B cell (primary cell): Measurements from ENCODE around the gene ABCF1. TPM values are rescaled to one million over a fixed set of nuclear protein-coding genes. Genes with fewer than 3 reads are reported as not detected.

Experiments
- ATAC-seq: fragments of 200-7000 bp; cut with Tn5 transposase; one replicate; pipeline ENCODE4 v1.10.0; 2021; ENCODE audit warnings: low read depth, mild to moderate bottlenecking, moderate number of reproducible peaks, moderate library complexity
- CTCF ChIA-PET: fragments of 350-600 bp; sonication (Branson Sonifier 250); formaldehyde crosslinking; loops from one replicate; lab custom pipeline; 2021; ENCODE audit warnings: antibody characterized with exemption, inconsistent platforms; lab: Charles Lee
- POLR2A ChIA-PET: fragments of 350-600 bp; sonication (Branson Sonifier 250); formaldehyde crosslinking; loops from one replicate; lab custom pipeline; 2021; ENCODE audit warnings: antibody characterized with exemption; lab: Charles Lee
- DNase-seq: peaks from one replicate; pipeline ENCODE4 v3.0.0; 2013
- H2AFZ ChIP-seq: 2 replicates; pipeline ENCODE4 v1.6.1; 2012; ENCODE audit warnings: mild to moderate bottlenecking, low read depth, low read length; ENCODE audit not compliant: insufficient read depth, poor library complexity, severe bottlenecking
- H3K27ac ChIP-seq, 2 donors: 1 replicate in 1 of 2; 2 replicates in 1 of 2; pipeline ENCODE4 v1.5.1; 2012 to 2013; ENCODE audit warnings: low read length in 2 of 2, mild to moderate bottlenecking in 2 of 2, moderate library complexity in 1 of 2
- H3K27me3 ChIP-seq, 4 experiments: fragments of 200-600 bp in 1 of 4; sonication (generic) in 1 of 4; replicated peaks in 1 of 4; 1 replicate in 2 of 4; 2 replicates in 2 of 4; pipeline versions ENCODE4 v1.6.1 to v1.7.0; 2013 to 2016; ENCODE audit warnings: low read length in 3 of 4, mild to moderate bottlenecking in 2 of 4, mixed read lengths in 1 of 4, moderate library complexity in 1 of 4; ENCODE audit not compliant: insufficient read depth in 4 of 4, control insufficient read depth in 3 of 4; ENCODE audit errors: control extremely low read depth in 1 of 4
- H3K36me3 ChIP-seq, 2 experiments: replicated peaks in 1 of 2; 1 replicate in 1 of 2; 2 replicates in 1 of 2; pipeline versions ENCODE4 v1.6.1 to v1.7.1; 2013; ENCODE audit warnings: low read length in 1 of 2; ENCODE audit not compliant: insufficient read depth in 2 of 2, control insufficient read depth in 1 of 2; ENCODE audit errors: control extremely low read depth in 1 of 2, extremely low read depth in 1 of 2
- H3K4me1 ChIP-seq, 2 donors: fragments of 200-600 bp in 1 of 2; sonication (generic) in 1 of 2; 1 replicate in 1 of 2; 2 replicates in 1 of 2; pipeline versions ENCODE4 v1.5.1 to v1.6.1; 2013 to 2017; ENCODE audit warnings: low read length in 2 of 2; ENCODE audit not compliant: control insufficient read depth in 2 of 2, insufficient read depth in 2 of 2
- H3K4me2 ChIP-seq: replicated peaks from 2 replicates; pipeline ENCODE3; 2012; ENCODE audit warnings: mild to moderate bottlenecking, low read depth, low read length; ENCODE audit not compliant: poor library complexity, severe bottlenecking
- H3K4me3 ChIP-seq, 5 experiments: fragments of 200-600 bp in 1 of 5; sonication (generic) in 1 of 5; 1 replicate in 3 of 5; 2 replicates in 2 of 5; pipeline versions ENCODE4 v1.5.1 to v1.7.0; 2011 to 2016; ENCODE audit warnings: low read length in 4 of 5, mild to moderate bottlenecking in 4 of 5, low read depth in 2 of 5, control low read depth in 1 of 5, moderate library complexity in 1 of 5; ENCODE audit not compliant: insufficient read depth in 1 of 5; ENCODE audit errors: control extremely low read depth in 1 of 5, extremely low read depth in 1 of 5
- H3K79me2 ChIP-seq: fragments of 200-600 bp; sonication (generic); one replicate; pipeline ENCODE4 v1.6.0; 2016; ENCODE audit warnings: low read length; ENCODE audit not compliant: control insufficient read depth, insufficient read depth
- H3K9ac ChIP-seq: fragments of 200-600 bp; sonication (generic); 2 replicates; pipeline ENCODE4 v1.6.1; 2017; ENCODE audit warnings: mild to moderate bottlenecking, low read length, moderate library complexity
- H3K9me3 ChIP-seq, 3 donors: one replicate each; pipeline versions ENCODE4 v1.6.1 to v1.7.1; 2013; ENCODE audit warnings: low read length in 2 of 3; ENCODE audit not compliant: control insufficient read depth in 2 of 3, insufficient read depth in 1 of 3; ENCODE audit errors: control extremely low read depth in 1 of 3
- H4K20me1 ChIP-seq: 2 replicates; pipeline ENCODE4 v1.6.0; 2012; ENCODE audit warnings: mild to moderate bottlenecking, low read length; ENCODE audit not compliant: insufficient read depth, control insufficient read depth, poor library complexity, severe bottlenecking
- H3K27ac Mint-ChIP-seq: one replicate; pipeline ENCODE4 v1.8.0; 2021; ENCODE audit warnings: mixed read lengths
- H3K27me3 Mint-ChIP-seq: one replicate; pipeline ENCODE4 v1.8.0; 2021; ENCODE audit warnings: mixed read lengths
- H3K4me1 Mint-ChIP-seq: one replicate; pipeline ENCODE4 v1.8.0; 2021; ENCODE audit warnings: mixed read lengths
- H3K4me3 Mint-ChIP-seq: one replicate; pipeline ENCODE4 v1.8.0; 2021; ENCODE audit warnings: mixed read lengths
- H3K9me3 Mint-ChIP-seq: one replicate; pipeline ENCODE4 v1.8.0; 2022; ENCODE audit warnings: mixed read lengths; ENCODE audit not compliant: insufficient read depth
- EZH2 ChIP-seq: IDR thresholded peaks from 2 replicates; pipeline ENCODE4 v1.6.1; 2012; ENCODE audit warnings: borderline replicate concordance, low read depth, mild to moderate bottlenecking, moderate library complexity, low read length; ENCODE audit not compliant: insufficient read depth, poor library complexity, severe bottlenecking
- WGBS: methylation state at CpG from one replicate; pipeline ENCODE4 v1.1.5; 2013; ENCODE audit warnings: missing lambda C conversion rate; ENCODE audit not compliant: insufficient coverage; 5-methylcytosine and 5-hydroxymethylcytosine counted together
- intact Hi-C: fragments of 100-400 bp; cut with micrococcal nuclease; formaldehyde crosslinking; loops from one replicate; pipeline ENCODE4 v1.10.0; 2022
- polyA plus RNA-seq: library from polyadenylated mRNA; depleted of rRNA; stranded (reverse); fragments of >200 nt; gene quantifications from 2 replicates; pipeline ENCODE4 v1.2.3, GENCODE V29; 2012
- total RNA-seq, 2 donors: library from RNA; stranded (reverse); fragments of 120-200 nt in 1 of 2; gene quantifications; 1 replicate in 1 of 2; 2 replicates in 1 of 2; pipeline versions ENCODE4 v1.2.3 to v1.2.4, GENCODE V29; 2013 to 2022
- TF ChIP-seq, protein P1 (sequence below): fragments of 200-600 bp; IDR thresholded peaks from one replicate; pipeline ENCODE4 v1.8.0; 2022; ENCODE audit warnings: antibody characterized with exemption, mild to moderate bottlenecking

ABCF1 gene
- total and polyA plus RNA-seq, 2 donors (not counting 1 experiment from before 2014, with no cell fraction given), result 22.8 to 60.9 TPM

GRCh38 chr6:30601436-30601814 lies 30.2 kb downstream of the ABCF1 start:
- DNase-seq (no peak), ATAC-seq (no peak)
- H2AFZ ChIP-seq, result no peak overlapping the region
- H3K27ac Mint-ChIP-seq, result no peak overlapping the region
- TF ChIP-seq EZH2, result no peak
- TF ChIP-seq, protein P1, sequence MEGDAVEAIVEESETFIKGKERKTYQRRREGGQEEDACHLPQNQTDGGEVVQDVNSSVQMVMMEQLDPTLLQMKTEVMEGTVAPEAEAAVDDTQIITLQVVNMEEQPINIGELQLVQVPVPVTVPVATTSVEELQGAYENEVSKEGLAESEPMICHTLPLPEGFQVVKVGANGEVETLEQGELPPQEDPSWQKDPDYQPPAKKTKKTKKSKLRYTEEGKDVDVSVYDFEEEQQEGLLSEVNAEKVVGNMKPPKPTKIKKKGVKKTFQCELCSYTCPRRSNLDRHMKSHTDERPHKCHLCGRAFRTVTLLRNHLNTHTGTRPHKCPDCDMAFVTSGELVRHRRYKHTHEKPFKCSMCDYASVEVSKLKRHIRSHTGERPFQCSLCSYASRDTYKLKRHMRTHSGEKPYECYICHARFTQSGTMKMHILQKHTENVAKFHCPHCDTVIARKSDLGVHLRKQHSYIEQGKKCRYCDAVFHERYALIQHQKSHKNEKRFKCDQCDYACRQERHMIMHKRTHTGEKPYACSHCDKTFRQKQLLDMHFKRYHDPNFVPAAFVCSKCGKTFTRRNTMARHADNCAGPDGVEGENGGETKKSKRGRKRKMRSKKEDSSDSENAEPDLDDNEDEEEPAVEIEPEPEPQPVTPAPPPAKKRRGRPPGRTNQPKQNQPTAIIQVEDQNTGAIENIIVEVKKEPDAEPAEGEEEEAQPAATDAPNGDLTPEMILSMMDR, result no peak
- ChIA-PET POLR2A (interaction anchor here (1.1 kb wide), 1 partner anchor 13 kb away, joined by 5 read pairs; no protein-coding TSS in a partner anchor), CTCF (interaction anchor here (1.0 to 12.2 kb wide), 5 partner anchors 10 to 129 kb away, joined by 3 to 295 read pairs (median 7); no protein-coding TSS in a partner anchor)
- H3K27me3 ChIP-seq, result no peaks in the 10 kb centered on the region
- peaks cover 0 to 6% of the 10 kb centered on the region in 2 donors for H3K4me1 ChIP-seq
- WGBS, result 63% methylated on average over 3 of the region's 6 CpGs
- H3K9me3 ChIP-seq, result no peaks in the 10 kb centered on the region
- H4K20me1 ChIP-seq, result peaks cover 40% of the 10 kb centered on the region
- H3K4me3 ChIP-seq, result no peak overlapping the region
- peaks cover 7% of the 10 kb centered on the region for H3K4me1 Mint-ChIP-seq
- no peaks in the 10 kb centered on the region for H3K9me3 Mint-ChIP-seq
- no peak overlapping the region for H3K27ac ChIP-seq
- intact Hi-C loops, result no loop called here
- H3K36me3 ChIP-seq, result peaks cover 6 to 61% of the 10 kb centered on the region in 2 experiments
- no peaks in the 10 kb centered on the region for H3K27me3 Mint-ChIP-seq
- no peak overlapping the region for H3K4me2 ChIP-seq
- H3K4me3 Mint-ChIP-seq, result no peak overlapping the region
- no peak overlapping the region for H3K9ac ChIP-seq
- peaks cover 14% of the 10 kb centered on the region for H3K79me2 ChIP-seq

- Histone ChIP-seq H2AFZ (no peak overlapping the region), H4K20me1 (peaks cover 43% of the 10 kb centered on the region), H3K36me3 (peaks cover 6 to 67% of the 10 kb centered on the region in 2 experiments), H3K9me3 (no peaks in the 10 kb centered on the region), H3K4me1 (peaks cover 0 to 6% of the 10 kb centered on the region in 2 donors), H3K9ac (no peak overlapping the region), H3K4me2 (no peak overlapping the region), H3K79me2 (peaks cover 19% of the 10 kb centered on the region), H3K27me3 (no peaks in the 10 kb centered on the region), H3K4me3 (no peak overlapping the region), H3K27ac (no peak overlapping the region)
- intact Hi-C loops, result no loop called here
- H3K9me3 Mint-ChIP-seq, result no peaks in the 10 kb centered on the region
- peaks cover 10% of the 10 kb centered on the region for H3K4me1 Mint-ChIP-seq
- ATAC-seq (no peak), DNase-seq (no peak)
- TF ChIP-seq EZH2, result no peak
- TF ChIP-seq, protein P1, result no peak
- no peaks in the 10 kb centered on the region for H3K27me3 Mint-ChIP-seq
- CTCF ChIA-PET, result interaction anchor here (1.0 to 12.2 kb wide), 5 partner anchors 10 to 129 kb away, joined by 3 to 295 read pairs (median 7); no protein-coding TSS in a partner anchor
- H3K27ac Mint-ChIP-seq, result no peak overlapping the region
- POLR2A ChIA-PET, result interaction anchor here (1.1 kb wide), 1 partner anchor 13 kb away, joined by 5 read pairs; no protein-coding TSS in a partner anchor
- WGBS, result 97% methylated on average over 25 of the region's 39 CpGs
- no peak overlapping the region for H3K4me3 Mint-ChIP-seq
Observed at GRCh38 chr6:30601815-30602641, 30.8 kb downstream of the ABCF1 start.
